ENCODE data around the gene CLCN5. TPM values are rescaled to one million over a fixed set of nuclear protein-coding genes. Genes with fewer than 3 reads are reported as not detected.

CLCN5 gene
- polyA plus RNA-seq, 2 of the 4 experiments (the other 2 are of a cell fraction) = 2.6 to 5.2 TPM

DNA sequence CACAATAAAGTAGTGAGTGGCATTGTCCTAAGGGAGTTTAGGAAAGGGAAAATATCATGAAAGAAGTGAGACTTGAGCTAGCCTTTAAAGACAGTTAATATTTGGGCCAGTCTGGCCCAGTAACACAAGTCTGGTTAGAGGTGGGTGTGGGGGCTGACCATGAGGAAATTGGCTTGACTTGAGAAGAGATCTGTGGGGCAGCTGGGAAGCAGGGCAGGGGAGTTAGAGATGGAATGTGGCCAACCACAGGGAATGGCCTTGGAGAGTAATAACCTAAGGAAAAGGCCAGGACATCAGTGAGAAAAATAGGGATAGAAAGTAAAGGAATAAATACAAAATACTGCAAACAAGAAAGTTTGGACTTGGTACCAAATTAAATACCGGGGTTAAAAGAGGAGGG lies 71.3 kb downstream of the CLCN5 start:
- WGBS (ENCODE audit: missing lambda C conversion rate) = 47% methylated on average over 1 of the region's 1 CpG
- H3K27ac ChIP-seq = no peak overlapping the region
- no peak overlapping the region for H3K4me3 ChIP-seq
- H3K4me1 ChIP-seq = peaks cover 7% of the 10 kb centered on the region; the same call in 1 of the 3 replicates
- ChIA-PET CTCF (no interaction called here), POLR2A (no interaction called here)
- ATAC-seq = no peak
- DNase-seq (ENCODE audit: low read depth in 1 of 2, low spot score in 1 of 2) = no peak
- FAIRE-seq = no peak
- no peak overlapping the region for H3K4me2 ChIP-seq
- no peaks in the 10 kb centered on the region for H3K9me3 ChIP-seq
- TF ChIP-seq TFCP2L1 (CRISPR knock-in tag; IDR thresholded peaks at IDR 0.05) (no peak), RFX5 (IDR thresholded peaks at IDR 0.05) (no peak), RCOR1 (IDR thresholded peaks at IDR 0.05; ENCODE audit: low read depth, low read length) (no peak), GATA3 (IDR thresholded peaks at IDR 0.05; ENCODE audit: borderline replicate concordance) (no peak), CTCF (IDR thresholded peaks at IDR 0.05) (no peak), PHF8 (IDR thresholded peaks at IDR 0.05; ENCODE audit: borderline replicate concordance, low read depth) (no peak), ZC3H11A (IDR thresholded peaks at IDR 0.05) (no peak), HEYL (CRISPR knock-in tag; IDR thresholded peaks at IDR 0.05) (no peak), KDM5A (IDR thresholded peaks at IDR 0.05) (no peak), HOXB5 (CRISPR knock-in tag; IDR thresholded peaks at IDR 0.05) (no peak), JUNB (IDR thresholded peaks at IDR 0.05) (no peak), ZFP36 (IDR thresholded peaks at IDR 0.05; ENCODE audit: borderline replicate concordance, partially characterized antibody) (no peak)
- TF ChIP-seq, protein P1, sequence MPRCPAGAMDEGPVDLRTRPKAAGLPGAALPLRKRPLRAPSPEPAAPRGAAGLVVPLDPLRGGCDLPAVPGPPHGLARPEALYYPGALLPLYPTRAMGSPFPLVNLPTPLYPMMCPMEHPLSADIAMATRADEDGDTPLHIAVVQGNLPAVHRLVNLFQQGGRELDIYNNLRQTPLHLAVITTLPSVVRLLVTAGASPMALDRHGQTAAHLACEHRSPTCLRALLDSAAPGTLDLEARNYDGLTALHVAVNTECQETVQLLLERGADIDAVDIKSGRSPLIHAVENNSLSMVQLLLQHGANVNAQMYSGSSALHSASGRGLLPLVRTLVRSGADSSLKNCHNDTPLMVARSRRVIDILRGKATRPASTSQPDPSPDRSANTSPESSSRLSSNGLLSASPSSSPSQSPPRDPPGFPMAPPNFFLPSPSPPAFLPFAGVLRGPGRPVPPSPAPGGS (IDR thresholded peaks at IDR 0.05) = no peak
- TF ChIP-seq, protein P2, sequence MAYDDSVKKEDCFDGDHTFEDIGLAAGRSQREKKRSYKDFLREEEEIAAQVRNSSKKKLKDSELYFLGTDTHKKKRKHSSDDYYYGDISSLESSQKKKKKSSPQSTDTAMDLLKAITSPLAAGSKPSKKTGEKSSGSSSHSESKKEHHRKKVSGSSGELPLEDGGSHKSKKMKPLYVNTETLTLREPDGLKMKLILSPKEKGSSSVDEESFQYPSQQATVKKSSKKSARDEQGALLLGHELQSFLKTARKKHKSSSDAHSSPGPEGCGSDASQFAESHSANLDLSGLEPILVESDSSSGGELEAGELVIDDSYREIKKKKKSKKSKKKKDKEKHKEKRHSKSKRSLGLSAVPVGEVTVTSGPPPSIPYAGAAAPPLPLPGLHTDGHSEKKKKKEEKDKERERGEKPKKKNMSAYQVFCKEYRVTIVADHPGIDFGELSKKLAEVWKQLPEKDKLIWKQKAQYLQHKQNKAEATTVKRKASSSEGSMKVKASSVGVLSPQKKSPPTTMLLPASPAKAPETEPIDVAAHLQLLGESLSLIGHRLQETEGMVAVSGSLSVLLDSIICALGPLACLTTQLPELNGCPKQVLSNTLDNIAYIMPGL (CRISPR knock-in tag; IDR thresholded peaks at IDR 0.05; ENCODE audit: borderline replicate concordance) = no peak
- TF ChIP-seq, protein P3, sequence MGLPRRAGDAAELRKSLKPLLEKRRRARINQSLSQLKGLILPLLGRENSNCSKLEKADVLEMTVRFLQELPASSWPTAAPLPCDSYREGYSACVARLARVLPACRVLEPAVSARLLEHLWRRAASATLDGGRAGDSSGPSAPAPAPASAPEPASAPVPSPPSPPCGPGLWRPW (IDR thresholded peaks at IDR 0.05) = no peak

DNA sequence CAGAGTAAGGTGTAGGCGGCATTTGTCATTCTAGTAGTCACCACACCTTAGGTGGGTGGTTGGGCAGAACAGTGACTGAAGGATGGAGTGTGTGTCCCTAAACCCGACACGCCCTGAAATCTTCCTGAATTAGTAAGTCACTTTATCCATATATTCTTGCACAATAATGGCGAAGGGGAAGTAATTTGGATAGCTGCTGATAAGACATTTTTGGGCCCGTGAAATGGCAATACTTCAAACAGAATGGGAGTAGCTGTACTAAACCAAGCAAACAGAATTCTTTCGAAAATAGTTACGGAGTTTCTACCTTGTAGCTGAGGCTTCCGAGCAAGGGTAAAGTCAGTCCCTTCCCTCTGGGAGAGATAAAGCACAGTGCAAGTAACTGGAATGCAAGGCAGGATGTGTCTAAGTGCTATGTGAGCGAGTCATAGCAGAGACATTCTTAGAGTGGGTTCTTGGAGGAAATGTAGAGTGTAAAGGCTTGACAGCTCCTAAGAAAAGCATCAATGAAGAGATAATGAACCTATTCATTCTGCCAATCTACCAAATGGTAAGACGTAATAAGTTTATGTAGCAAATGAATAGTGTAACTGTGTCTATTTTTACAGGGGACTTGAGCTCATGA lies 72.8 kb downstream of the CLCN5 start:
- Histone ChIP-seq H3K4me3 (no peak overlapping the region), H3K4me1 (peaks cover 7% of the 10 kb centered on the region; the same call in 1 of the 3 replicates), H3K27ac (no peak overlapping the region; a peak in 1 of 6 replicates), H3K9me3 (no peaks in the 10 kb centered on the region), H3K4me2 (peak overlapping the region; percentile 26)
- CTCF ChIA-PET = no interaction called here
- peak; percentile 7 to 37 for DNase-seq (ENCODE audit: low read depth in 1 of 2, low spot score in 1 of 2)
- no peak for TF ChIP-seq RFX5 (IDR thresholded peaks at IDR 0.05)
- TF ChIP-seq CBX2 (IDR thresholded peaks at IDR 0.05; ENCODE audit: borderline replicate concordance, low read depth) = no peak
- TF ChIP-seq KDM5A (IDR thresholded peaks at IDR 0.05) = no peak
- TF ChIP-seq KDM1A (IDR thresholded peaks at IDR 0.05; ENCODE audit: low read depth) = no peak
- no peak for TF ChIP-seq MYC (IDR thresholded peaks at IDR 0.05; ENCODE audit: borderline replicate concordance, low read length)
- TF ChIP-seq HOXB13 (CRISPR knock-in tag; IDR thresholded peaks at IDR 0.05; ENCODE audit: low read depth) = no peak
- no peak for TF ChIP-seq FOXS1 (CRISPR knock-in tag; IDR thresholded peaks at IDR 0.05)
- no peak for TF ChIP-seq ELK1 (IDR thresholded peaks at IDR 0.05; ENCODE audit: low read depth, low read length)
- no peak for TF ChIP-seq HEYL (CRISPR knock-in tag; IDR thresholded peaks at IDR 0.05)
- TF ChIP-seq EP300 (IDR thresholded peaks at IDR 0.05) = peak in 1 of 2 experiments; percentile 14; a peak in 1 of 5 replicates
- TF ChIP-seq RNF2 (IDR thresholded peaks at IDR 0.05; ENCODE audit: borderline replicate concordance, low read depth) = no peak
- TF ChIP-seq, protein P3 (IDR thresholded peaks at IDR 0.05) = no peak
- no peak for TF ChIP-seq FOSB (CRISPR knock-in tag; IDR thresholded peaks at IDR 0.05)
- TF ChIP-seq SMC3 (IDR thresholded peaks at IDR 0.05) = no peak
- no peak for TF ChIP-seq HOXB5 (CRISPR knock-in tag; IDR thresholded peaks at IDR 0.05)
- TF ChIP-seq CEBPB (IDR thresholded peaks at IDR 0.05) = peak in 1 of 2 experiments; percentile 35; a peak in 1 of 4 replicates
- peak; percentile 7 for TF ChIP-seq MAFK (IDR thresholded peaks at IDR 0.05; ENCODE audit: partially characterized antibody)
- TF ChIP-seq RARB (CRISPR knock-in tag; IDR thresholded peaks at IDR 0.05) = no peak
- WGBS (ENCODE audit: missing lambda C conversion rate) = 46% methylated on average over 10 of the region's 10 CpGs
- no peak for FAIRE-seq
- peak; percentile 78 to 88; a peak in 5 of 6 replicates for ATAC-seq
- POLR2A ChIA-PET = no interaction called here

Measured in A549 (cell line).